H9 (cell line): Measurements from ENCODE around the gene CIDEC. TPM values are rescaled to one million over a fixed set of nuclear protein-coding genes. Genes with fewer than 3 reads are reported as not detected.

Source experiments
- DNase-seq: peaks from one replicate; pipeline ENCODE4 v3.0.0-alpha.2; 2017
- H2AFZ ChIP-seq: one replicate; pipeline ENCODE4 v1.6.1; 2013; ENCODE audit warnings: mild to moderate bottlenecking, low read length, control low read depth, moderate library complexity
- H2AK5ac ChIP-seq: 2 replicates; pipeline ENCODE4 v1.6.1; 2013; ENCODE audit warnings: low read length, control low read depth, mixed read lengths; ENCODE audit not compliant: insufficient read length
- H2BK120ac ChIP-seq: one replicate; pipeline ENCODE4 v1.6.1; 2013; ENCODE audit warnings: low read depth, mild to moderate bottlenecking, low read length, control low read depth, inconsistent platforms; ENCODE audit not compliant: poor library complexity, severe bottlenecking
- H2BK12ac ChIP-seq: 2 replicates; pipeline ENCODE4 v1.6.1; 2013; ENCODE audit warnings: low read length, control low read depth, mixed read lengths, low read depth; ENCODE audit not compliant: insufficient read length
- H2BK15ac ChIP-seq: 2 replicates; pipeline ENCODE4 v1.6.1; 2013; ENCODE audit warnings: low read depth, low read length, control low read depth
- H2BK20ac ChIP-seq: one replicate; pipeline ENCODE4 v1.6.1; 2013; ENCODE audit warnings: low read depth, mild to moderate bottlenecking, low read length, control low read depth, inconsistent platforms; ENCODE audit not compliant: poor library complexity, severe bottlenecking
- H2BK5ac ChIP-seq: 2 replicates; pipeline ENCODE4 v1.6.1; 2013; ENCODE audit warnings: low read length, control low read depth, mixed read lengths; ENCODE audit not compliant: insufficient read length
- H3K14ac ChIP-seq: 2 replicates; pipeline ENCODE4 v1.6.1; 2013; ENCODE audit warnings: low read length, control low read depth; ENCODE audit not compliant: insufficient read depth
- H3K18ac ChIP-seq: 2 replicates; pipeline ENCODE4 v1.6.1; 2013; ENCODE audit warnings: low read depth, mild to moderate bottlenecking, mixed read lengths, low read length, control low read depth; ENCODE audit not compliant: insufficient read length
- H3K23ac ChIP-seq: 2 replicates; pipeline ENCODE4 v1.6.1; 2013; ENCODE audit warnings: low read length, control low read depth, mixed read lengths, low read depth; ENCODE audit not compliant: insufficient read length
- H3K23me2 ChIP-seq: 2 replicates; pipeline ENCODE4 v1.6.1; 2013; ENCODE audit warnings: low read depth, mild to moderate bottlenecking, mixed read lengths, low read length, control low read depth; ENCODE audit not compliant: insufficient read length, poor library complexity, severe bottlenecking
- H3K27ac ChIP-seq: 2 replicates; pipeline ENCODE4 v1.5.1; 2013; ENCODE audit warnings: low read length, control low read depth, mixed read lengths, low read depth; ENCODE audit not compliant: insufficient read length
- H3K27me3 ChIP-seq: 2 replicates; pipeline ENCODE4 v1.6.1; 2013; ENCODE audit warnings: low read length, control low read depth, inconsistent platforms; ENCODE audit not compliant: insufficient read depth
- H3K4ac ChIP-seq: 2 replicates; pipeline ENCODE4 v1.6.1; 2013; ENCODE audit warnings: low read depth, mild to moderate bottlenecking, control low read depth, inconsistent platforms, low read length, moderate library complexity
- H3K4me1 ChIP-seq: 2 replicates; pipeline ENCODE4 v1.6.1; 2013; ENCODE audit warnings: low read length, control low read depth, inconsistent platforms; ENCODE audit not compliant: insufficient read depth
- H3K4me2 ChIP-seq: 2 replicates; pipeline ENCODE4 v1.6.1; 2013; ENCODE audit warnings: low read length, control low read depth, mixed read lengths; ENCODE audit not compliant: insufficient read length, insufficient read depth
- H3K56ac ChIP-seq: 2 replicates; pipeline ENCODE4 v1.6.1; 2013; ENCODE audit warnings: low read depth, mild to moderate bottlenecking, mixed read lengths, low read length, control low read depth; ENCODE audit not compliant: insufficient read length
- H3K79me1 ChIP-seq: 2 replicates; pipeline ENCODE4 v1.6.1; 2013; ENCODE audit warnings: low read depth, mild to moderate bottlenecking, moderate library complexity, low read length, control low read depth, inconsistent platforms; ENCODE audit not compliant: insufficient read depth, poor library complexity, severe bottlenecking
- H3K79me2 ChIP-seq: 2 replicates; pipeline ENCODE4 v1.6.1; 2013; ENCODE audit warnings: low read length, control low read depth, inconsistent platforms; ENCODE audit not compliant: insufficient read depth
- H3K9ac ChIP-seq: 2 replicates; pipeline ENCODE4 v1.6.1; 2013; ENCODE audit warnings: low read length, control low read depth, mixed read lengths; ENCODE audit not compliant: insufficient read length; ENCODE audit errors: extremely low read depth
- H3K9me3 ChIP-seq: one replicate; pipeline ENCODE4 v1.6.1; 2013; ENCODE audit warnings: low read depth, low read length, inconsistent platforms; ENCODE audit not compliant: control insufficient read depth
- H3T11ph ChIP-seq: one replicate; pipeline ENCODE4 v1.6.1; 2013; ENCODE audit warnings: mild to moderate bottlenecking, low read length, control low read depth, inconsistent platforms
- H4K20me1 ChIP-seq: one replicate; pipeline ENCODE4 v1.6.1; 2013; ENCODE audit not compliant: control insufficient read depth, insufficient read length, insufficient read depth
- H4K5ac ChIP-seq: 2 replicates; pipeline ENCODE4 v1.6.1; 2013; ENCODE audit warnings: low read depth, mild to moderate bottlenecking, mixed read lengths, low read length, control low read depth; ENCODE audit not compliant: insufficient read length
- H4K8ac ChIP-seq: replicated peaks from 2 replicates; pipeline ENCODE4 v1.6.1; 2013; ENCODE audit warnings: low read length, control low read depth, mixed read lengths, low read depth; ENCODE audit not compliant: insufficient read length
- H4K91ac ChIP-seq: 2 replicates; pipeline ENCODE4 v1.6.1; 2013; ENCODE audit warnings: low read depth, mild to moderate bottlenecking, moderate library complexity, mixed read lengths, low read length, control low read depth; ENCODE audit not compliant: insufficient read length
- H3K27ac Mint-ChIP-seq, 3 experiments: 2 replicates in 2 of 3; 3 replicates in 1 of 3; pipeline ENCODE4 v1.8.0; 2020 to 2021; ENCODE audit warnings: mixed read lengths in 3 of 3, mild to moderate bottlenecking in 1 of 3, moderate library complexity in 1 of 3
- H3K27me3 Mint-ChIP-seq: 2 replicates; pipeline ENCODE4 v1.8.0; 2021; ENCODE audit warnings: low read depth, mild to moderate bottlenecking, moderate library complexity, mixed read lengths
- H3K36me3 Mint-ChIP-seq, 3 experiments: 2 replicates in 2 of 3; 3 replicates in 1 of 3; pipeline ENCODE4 v1.8.0; 2020 to 2021; ENCODE audit warnings: low read depth in 3 of 3, mixed read lengths in 3 of 3; ENCODE audit not compliant: insufficient read depth in 1 of 3
- H3K4me1 Mint-ChIP-seq, 2 experiments: 2 replicates each; pipeline ENCODE4 v1.8.0; 2020; ENCODE audit warnings: mixed read lengths in 2 of 2
- H3K4me3 Mint-ChIP-seq, 2 experiments: 2 replicates in 1 of 2; 3 replicates in 1 of 2; pipeline ENCODE4 v1.8.0; 2020 to 2021; ENCODE audit warnings: mild to moderate bottlenecking in 2 of 2, mixed read lengths in 2 of 2, moderate library complexity in 1 of 2
- H3K9me3 Mint-ChIP-seq, 2 experiments: 2 replicates in 1 of 2; 3 replicates in 1 of 2; pipeline ENCODE4 v1.8.0; 2020; ENCODE audit warnings: mild to moderate bottlenecking in 2 of 2, mixed read lengths in 2 of 2, moderate library complexity in 1 of 2
- CTCF ChIP-seq: fragments of 200-600 bp; sonication (generic); conservative IDR thresholded peaks from 3 replicates; pipeline ENCODE4 v1.8.0; 2021; ENCODE audit warnings: antibody characterized with exemption, mild to moderate bottlenecking
- WGBS: extraction: QIAGEN DNeasy Blood & Tissue Kit; methylation state at CpG from one replicate; pipeline ENCODE4 v1.1.7; 2013; ENCODE audit warnings: missing lambda C conversion rate, low lambda C conversion rate, mixed read lengths; ENCODE audit not compliant: insufficient read length; ENCODE audit errors: extremely low coverage; 5-methylcytosine and 5-hydroxymethylcytosine counted together
- total RNA-seq: library from RNA; stranded (reverse); gene quantifications from 2 replicates; pipeline ENCODE4 v1.2.1, GENCODE V29; 2021

The CIDEC gene
- total RNA-seq, 1 experiment from 2014 or later: not detected

GRCh38 chr3:9838856-9839255, 41.2 kb downstream of the CIDEC start:
- Histone ChIP-seq H3K23me2 (peaks cover 5% of the 10 kb centered on the region), H3K9ac (no peak overlapping the region), H3K9me3 (no peaks in the 10 kb centered on the region), H4K8ac (no peak overlapping the region), H2BK5ac (no peak overlapping the region), H2BK15ac (no peak overlapping the region), H2BK12ac (no peak overlapping the region), H3K4ac (no peak overlapping the region), H3K27ac (no peak overlapping the region), H4K20me1 (no peaks in the 10 kb centered on the region), H3K27me3 (no peaks in the 10 kb centered on the region; the same call in 1 of the 2 replicates), H3T11ph (no peak overlapping the region), H3K4me1 (no peaks in the 10 kb centered on the region), H4K5ac (no peak overlapping the region), H3K79me2 (no peaks in the 10 kb centered on the region), H2AK5ac (no peak overlapping the region), H4K91ac (no peak overlapping the region), H3K4me2 (no peak overlapping the region), H3K23ac (no peak overlapping the region), H3K18ac (no peak overlapping the region), H3K56ac (no peak overlapping the region), H3K14ac (no peak overlapping the region), H2BK120ac (no peak overlapping the region), H2AFZ (no peak overlapping the region), H3K79me1 (no peaks in the 10 kb centered on the region), H2BK20ac (no peak overlapping the region)
- no peaks in the 10 kb centered on the region for H3K9me3 Mint-ChIP-seq
- no CpG with 5 or more reads among the region's 4 CpGs for WGBS
- peaks cover 0 to 3% of the 10 kb centered on the region in 2 experiments; a peak in 3 of 4 replicates for H3K4me1 Mint-ChIP-seq
- no peak overlapping the region for H3K4me3 Mint-ChIP-seq
- peaks cover 24 to 58% (median 48%) of the 10 kb centered on the region in 3 experiments for H3K36me3 Mint-ChIP-seq
- no peaks in the 10 kb centered on the region for H3K27me3 Mint-ChIP-seq
- H3K27ac Mint-ChIP-seq: no peak overlapping the region
- DNase-seq: no peak
- TF ChIP-seq CTCF: no peak
